RWPE2 (cell line): ENCODE measurements around the gene ASIC2.

Source experiments
- ATAC-seq: fragments of 200-7000 bp; cut with Tn5 transposase; 3 replicates; pipeline ENCODE4 v1.9.1; 2021; ENCODE audit warnings: low read depth
- DNase-seq: peaks from one replicate; pipeline ENCODE4 v3.0.0-alpha.2; 2020; ENCODE audit warnings: low spot score
- H3K27ac ChIP-seq: fragments of 450-650 bp; 2 replicates; pipeline ENCODE4 v1.5.1; 2017; ENCODE audit warnings: mild to moderate bottlenecking; ENCODE audit not compliant: poor library complexity, severe bottlenecking
- H3K27me3 ChIP-seq: fragments of 250-450 bp; sonication (Bioruptor Pico); 2 replicates; pipeline ENCODE4 v1.5.1; 2021; ENCODE audit warnings: mild to moderate bottlenecking, moderate library complexity; ENCODE audit not compliant: insufficient read depth, poor library complexity, severe bottlenecking
- H3K36me3 ChIP-seq: fragments of 250-450 bp; sonication (Bioruptor Pico); 2 replicates; pipeline ENCODE4 v1.5.1; 2020; ENCODE audit warnings: low read depth, mild to moderate bottlenecking, moderate library complexity
- H3K4me1 ChIP-seq: fragments of 250-450 bp; sonication (Bioruptor Pico); 2 replicates; pipeline ENCODE4 v1.5.1; 2021; ENCODE audit warnings: mild to moderate bottlenecking, moderate library complexity; ENCODE audit not compliant: insufficient read depth, poor library complexity, severe bottlenecking
- H3K4me3 ChIP-seq: fragments of 250-450 bp; sonication (Bioruptor Pico); 2 replicates; pipeline ENCODE4 v1.5.1; 2021; ENCODE audit warnings: mild to moderate bottlenecking, moderate library complexity; ENCODE audit not compliant: severe bottlenecking
- H3K9me3 ChIP-seq: fragments of 250-450 bp; sonication (Bioruptor Pico); 2 replicates; pipeline ENCODE4 v1.5.1; 2021; ENCODE audit warnings: mild to moderate bottlenecking, moderate library complexity; ENCODE audit not compliant: severe bottlenecking
- TF ChIP-seq, protein P1 (sequence below): fragments of 450-650 bp; IDR thresholded peaks from one replicate; pipeline ENCODE4 v1.5.1; 2017; ENCODE audit warnings: mild to moderate bottlenecking, moderate library complexity; ENCODE audit not compliant: poor library complexity, severe bottlenecking

Gene ASIC2

GRCh38 chr17:33202021-33202420 lies 91.1 kb downstream of the ASIC2 start:
- H3K4me3 ChIP-seq: no peak overlapping the region
- no peak overlapping the region for H3K27ac ChIP-seq
- peaks cover 4% of the 10 kb centered on the region for H3K4me1 ChIP-seq
- DNase-seq (no peak), ATAC-seq (no peak; the same call in 2 of the 3 replicates)
- no peaks in the 10 kb centered on the region for H3K27me3 ChIP-seq
- H3K36me3 ChIP-seq: no peaks in the 10 kb centered on the region
- H3K9me3 ChIP-seq: no peaks in the 10 kb centered on the region
- TF ChIP-seq, protein P1, sequence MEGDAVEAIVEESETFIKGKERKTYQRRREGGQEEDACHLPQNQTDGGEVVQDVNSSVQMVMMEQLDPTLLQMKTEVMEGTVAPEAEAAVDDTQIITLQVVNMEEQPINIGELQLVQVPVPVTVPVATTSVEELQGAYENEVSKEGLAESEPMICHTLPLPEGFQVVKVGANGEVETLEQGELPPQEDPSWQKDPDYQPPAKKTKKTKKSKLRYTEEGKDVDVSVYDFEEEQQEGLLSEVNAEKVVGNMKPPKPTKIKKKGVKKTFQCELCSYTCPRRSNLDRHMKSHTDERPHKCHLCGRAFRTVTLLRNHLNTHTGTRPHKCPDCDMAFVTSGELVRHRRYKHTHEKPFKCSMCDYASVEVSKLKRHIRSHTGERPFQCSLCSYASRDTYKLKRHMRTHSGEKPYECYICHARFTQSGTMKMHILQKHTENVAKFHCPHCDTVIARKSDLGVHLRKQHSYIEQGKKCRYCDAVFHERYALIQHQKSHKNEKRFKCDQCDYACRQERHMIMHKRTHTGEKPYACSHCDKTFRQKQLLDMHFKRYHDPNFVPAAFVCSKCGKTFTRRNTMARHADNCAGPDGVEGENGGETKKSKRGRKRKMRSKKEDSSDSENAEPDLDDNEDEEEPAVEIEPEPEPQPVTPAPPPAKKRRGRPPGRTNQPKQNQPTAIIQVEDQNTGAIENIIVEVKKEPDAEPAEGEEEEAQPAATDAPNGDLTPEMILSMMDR: no peak

- DNase-seq (no peak), ATAC-seq (no peak)
- TF ChIP-seq, protein P1: no peak
- peaks cover 4% of the 10 kb centered on the region for H3K4me1 ChIP-seq
- no peak overlapping the region for H3K4me3 ChIP-seq
- no peaks in the 10 kb centered on the region for H3K36me3 ChIP-seq
- H3K27ac ChIP-seq: no peak overlapping the region
- H3K27me3 ChIP-seq: no peaks in the 10 kb centered on the region
- no peaks in the 10 kb centered on the region for H3K9me3 ChIP-seq
Measured at GRCh38 chr17:33201283-33201682, 91.8 kb downstream of the ASIC2 start.

- H3K36me3 ChIP-seq: no peaks in the 10 kb centered on the region
- TF ChIP-seq, protein P1: no peak
- H3K4me1 ChIP-seq: peaks cover 4% of the 10 kb centered on the region
- no peaks in the 10 kb centered on the region for H3K27me3 ChIP-seq
- H3K9me3 ChIP-seq: no peaks in the 10 kb centered on the region
- ATAC-seq (peak; percentile 48; the same call in 2 of the 3 replicates), DNase-seq (no peak)
- peak overlapping the region; percentile 0 for H3K27ac ChIP-seq
- H3K4me3 ChIP-seq: no peak overlapping the region
Measured at GRCh38 chr17:33200587-33200986, 92.5 kb downstream of the ASIC2 start.

DNA sequence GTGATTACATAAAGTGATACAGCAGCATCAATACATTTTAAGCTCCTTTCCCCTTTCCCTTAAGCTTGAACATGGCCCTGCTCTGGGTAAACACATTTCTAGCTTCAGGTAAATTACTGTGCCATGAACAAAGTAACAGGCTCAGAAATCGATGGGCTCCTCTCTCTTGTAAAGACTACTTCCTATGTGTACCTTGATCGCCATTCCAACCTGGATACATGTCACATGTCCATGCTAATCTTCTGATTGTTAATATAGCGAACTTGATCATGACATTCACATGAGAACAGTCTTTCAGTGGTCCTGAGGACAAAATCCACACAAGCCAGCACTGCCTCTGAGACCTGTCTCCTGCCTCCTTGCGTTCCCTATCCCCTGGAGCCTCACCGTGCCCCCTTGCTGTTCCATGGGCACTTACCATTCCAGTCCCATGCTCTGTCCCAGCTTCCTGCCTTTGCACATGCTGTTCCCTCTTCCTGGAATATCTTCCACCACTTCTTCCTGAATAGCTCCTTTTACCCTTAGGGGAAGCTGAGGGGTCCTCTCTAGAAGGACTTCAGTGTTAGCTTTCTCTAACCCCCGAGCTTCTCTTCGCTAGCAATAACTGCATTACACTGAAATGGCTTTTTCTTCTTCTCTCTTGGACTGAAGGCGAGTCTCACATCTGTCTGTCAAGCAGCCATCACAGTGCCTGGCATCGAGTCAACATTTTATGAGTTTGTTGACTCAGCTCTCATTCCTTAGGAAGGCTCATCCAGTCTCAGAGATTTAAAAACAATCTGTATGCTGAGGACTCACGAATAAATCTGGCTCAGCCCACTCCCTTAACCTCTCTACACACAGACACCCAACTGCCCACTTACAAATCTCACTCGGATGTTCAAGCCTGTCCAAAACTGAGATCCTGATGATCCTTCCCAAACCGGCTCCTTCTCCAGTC lies 93.3 kb downstream of the ASIC2 start:
- no peak for DNase-seq
- ATAC-seq: peak; percentile 82
- no peaks in the 10 kb centered on the region for H3K27me3 ChIP-seq
- no peaks in the 10 kb centered on the region for H3K9me3 ChIP-seq
- no peak overlapping the region for H3K4me3 ChIP-seq
- H3K27ac ChIP-seq: peak overlapping the region; percentile 0
- H3K36me3 ChIP-seq: no peaks in the 10 kb centered on the region
- peaks cover 4% of the 10 kb centered on the region for H3K4me1 ChIP-seq
- TF ChIP-seq, protein P1: no peak

- H3K36me3 ChIP-seq: no peaks in the 10 kb centered on the region
- DNase-seq: no peak
- H3K27me3 ChIP-seq: no peaks in the 10 kb centered on the region
- H3K4me1 ChIP-seq: peaks cover 4% of the 10 kb centered on the region
- TF ChIP-seq, protein P1: no peak
- no peak overlapping the region for H3K27ac ChIP-seq
- ATAC-seq: no peak
- no peak overlapping the region for H3K4me3 ChIP-seq
- no peaks in the 10 kb centered on the region for H3K9me3 ChIP-seq
Measured at GRCh38 chr17:33198954-33199353, 94.1 kb downstream of the ASIC2 start.
